Measurements from ENCODE around the gene NR2C1.

NR2C1 gene

DNA sequence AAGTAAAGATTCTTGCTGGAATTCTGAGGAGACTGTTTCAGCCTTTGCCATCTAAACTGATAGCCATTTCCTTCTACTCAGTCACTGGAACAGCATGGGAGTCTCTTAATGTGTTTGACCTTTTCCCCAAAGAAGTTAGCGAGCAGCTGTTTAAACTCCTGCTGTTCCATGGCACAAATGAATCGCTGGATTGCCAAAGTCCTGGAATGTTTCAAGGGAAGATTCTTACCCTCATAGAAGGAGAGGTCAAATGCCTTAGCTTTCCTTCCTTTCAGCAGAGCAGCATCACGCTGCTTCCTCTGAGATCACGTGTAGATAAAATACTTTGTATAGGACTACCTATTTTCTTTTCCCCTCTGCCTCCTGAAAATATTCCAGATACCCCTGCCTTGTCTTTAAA lies 10.5 kb upstream of the NR2C1 start:
- DNase-seq = no peak

DNA sequence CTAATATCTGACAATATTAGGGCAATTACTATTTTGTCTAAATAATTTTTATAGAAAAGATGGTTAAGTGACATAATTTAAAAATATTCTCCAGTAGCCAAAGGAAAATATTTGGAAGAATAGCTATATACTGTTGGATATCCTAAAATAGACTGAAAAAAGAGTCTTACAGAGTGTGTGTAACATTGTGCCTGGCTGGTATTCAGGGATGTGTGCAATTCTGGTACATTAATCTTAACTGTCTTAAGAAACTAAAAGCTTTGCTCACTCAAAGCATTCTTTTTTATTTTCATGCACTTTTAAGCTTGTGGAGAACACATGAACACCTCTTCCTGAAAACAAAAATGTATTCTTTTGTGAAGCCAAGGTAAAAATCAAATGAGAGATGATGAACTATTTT lies 10.1 kb upstream of the NR2C1 start:
- DNase-seq = no peak

DNA sequence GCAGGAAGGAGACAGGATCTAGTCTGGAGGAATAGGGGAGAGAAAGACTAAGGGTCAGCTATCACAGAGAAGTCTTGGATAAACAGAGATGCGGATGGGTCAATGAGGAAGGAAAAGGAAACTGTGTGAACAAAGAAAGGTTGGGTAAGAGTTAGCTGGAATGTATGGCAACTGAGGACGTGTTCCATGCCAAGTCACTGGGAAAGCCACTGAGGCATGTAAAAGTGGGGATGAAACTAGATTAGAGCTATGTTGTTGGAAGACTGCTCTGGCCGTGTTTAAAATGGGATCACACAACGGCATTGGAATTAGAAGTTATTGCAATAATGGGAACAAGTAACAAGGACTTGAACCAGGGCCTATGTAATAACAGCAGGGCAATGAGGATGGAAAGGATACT lies 3.9 kb upstream of the NR2C1 start:
- no peak for DNase-seq

DNA sequence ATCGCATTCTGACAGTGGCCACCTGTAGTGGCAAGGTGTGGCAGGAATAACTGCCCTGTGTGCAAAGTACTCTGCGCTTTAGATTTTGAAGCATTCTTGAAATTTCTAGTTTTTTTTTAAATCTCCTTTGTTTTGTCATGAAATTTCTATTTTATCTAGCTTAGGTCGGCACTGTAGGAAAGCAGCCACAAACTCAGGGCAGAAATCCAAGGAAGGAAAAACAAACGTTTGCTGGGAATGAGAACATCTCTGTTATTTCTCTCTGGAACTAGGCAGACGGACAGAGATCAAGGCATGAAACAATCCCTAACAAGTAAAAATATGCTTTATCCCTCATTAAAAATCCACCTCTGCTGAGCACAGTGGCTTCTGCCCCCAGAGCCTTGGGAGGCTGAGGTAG lies 1.3 kb upstream of the NR2C1 start:
- DNase-seq = no peak

DNA sequence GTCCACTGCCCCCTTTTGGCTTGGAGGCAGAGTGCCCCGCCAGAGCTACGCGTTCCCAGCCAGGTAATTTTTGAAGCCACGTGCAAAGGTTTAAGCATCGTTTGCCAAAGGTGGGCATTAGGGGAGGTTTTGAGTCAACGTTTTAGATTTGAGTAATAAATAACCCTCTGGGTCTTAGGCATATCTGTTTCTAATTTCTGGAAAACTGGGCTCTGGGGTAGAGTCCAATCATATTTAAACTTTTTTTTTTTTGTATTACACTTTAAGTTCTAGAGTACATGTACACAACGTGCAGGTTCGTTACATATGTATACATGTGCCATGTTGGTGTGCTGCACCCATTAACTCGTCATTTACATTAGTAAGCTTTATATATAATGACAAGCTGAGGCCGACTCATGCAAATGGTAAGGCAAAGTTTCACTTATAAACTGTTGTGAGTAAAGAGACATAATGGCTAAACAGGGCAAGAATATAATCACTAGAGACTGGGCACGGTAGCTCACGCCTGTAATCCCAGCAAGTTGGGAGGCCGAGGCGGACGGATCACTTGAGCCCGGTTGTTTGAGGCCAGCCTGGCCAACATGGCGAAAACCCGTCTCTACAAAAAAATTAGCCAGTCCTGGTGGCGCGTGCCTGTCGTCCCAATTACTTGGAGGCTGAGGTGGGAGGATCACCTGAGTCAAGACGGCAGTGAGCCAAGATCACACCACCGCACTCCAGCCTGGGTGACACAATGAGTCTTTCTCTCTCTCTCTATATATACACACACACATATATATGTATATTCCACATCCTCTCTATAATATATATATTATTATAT lies 491 bp upstream of the NR2C1 start:
- no peak for DNase-seq

DNA sequence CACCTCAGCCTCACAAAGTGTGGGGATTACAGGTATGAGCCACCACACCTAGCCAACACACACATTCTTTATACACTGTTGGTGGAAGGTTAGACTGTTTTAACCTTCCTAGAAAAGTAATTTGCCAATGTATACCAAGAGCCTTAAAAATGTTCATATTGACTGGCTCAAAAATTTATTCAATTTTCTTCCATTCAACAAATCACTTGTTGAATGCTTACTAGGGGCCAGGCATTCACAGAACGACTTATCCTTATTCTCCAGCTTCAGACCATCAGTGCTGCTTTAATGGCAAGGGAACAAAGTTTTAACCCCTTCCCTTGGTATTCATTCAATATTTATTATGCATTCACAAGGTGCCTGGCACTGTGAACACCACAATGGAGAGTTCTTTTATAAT lies 3.0 kb downstream of the NR2C1 start:
- no peak for DNase-seq

DNA sequence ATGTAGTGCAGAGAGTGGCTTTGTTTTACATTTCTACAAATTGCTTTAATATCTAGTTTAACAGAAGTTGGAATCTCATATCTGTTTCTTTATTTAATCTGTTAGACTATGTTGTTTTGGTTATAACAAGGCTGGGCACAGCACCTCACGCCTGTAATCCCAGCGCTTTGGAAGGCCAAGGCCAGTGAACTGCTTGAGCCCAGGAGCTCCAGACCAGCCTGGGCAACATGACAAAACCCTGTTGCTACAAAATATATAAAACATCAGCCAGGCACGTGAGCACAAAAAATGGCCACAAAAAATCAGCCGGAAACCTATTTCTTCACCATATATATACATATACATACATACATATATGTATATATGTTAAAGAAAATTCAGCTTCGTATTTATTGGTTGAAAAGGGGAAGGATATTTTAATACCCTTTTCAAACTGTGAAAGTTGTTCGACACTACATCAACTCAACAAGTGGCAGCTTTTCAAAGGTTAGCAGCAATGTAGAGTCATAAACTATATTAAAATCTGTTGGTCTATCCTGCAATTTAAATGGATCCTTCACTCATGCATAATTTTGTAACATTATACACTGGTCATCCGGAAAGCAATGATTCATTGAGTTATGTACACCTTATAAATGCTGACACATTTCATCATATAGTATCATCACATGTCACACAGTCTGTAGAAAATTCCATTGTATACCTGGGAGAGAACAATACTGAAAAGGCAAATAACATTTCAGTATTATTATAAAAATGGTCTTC lies 7.1 kb downstream of the NR2C1 start:
- no peak for DNase-seq

DNA sequence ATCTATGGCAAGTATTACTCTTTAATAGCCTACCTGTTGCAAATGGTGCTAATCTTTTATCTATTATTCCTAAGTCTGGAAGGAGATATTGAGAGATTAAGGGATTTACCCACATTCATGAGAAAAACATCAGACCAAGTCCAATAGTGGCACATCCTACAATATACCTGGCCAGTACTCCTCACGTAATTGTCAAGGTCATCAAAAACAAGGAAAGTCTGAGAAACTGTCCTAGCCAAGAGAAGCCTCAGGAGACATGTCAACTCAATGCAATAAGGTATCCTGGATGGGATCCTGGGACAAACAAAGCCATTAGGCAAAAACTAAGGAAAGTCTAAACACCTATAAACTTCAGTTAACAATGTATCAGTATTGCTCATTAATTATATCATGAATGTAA lies 12.5 kb downstream of the NR2C1 start:
- no peak for DNase-seq

DNA sequence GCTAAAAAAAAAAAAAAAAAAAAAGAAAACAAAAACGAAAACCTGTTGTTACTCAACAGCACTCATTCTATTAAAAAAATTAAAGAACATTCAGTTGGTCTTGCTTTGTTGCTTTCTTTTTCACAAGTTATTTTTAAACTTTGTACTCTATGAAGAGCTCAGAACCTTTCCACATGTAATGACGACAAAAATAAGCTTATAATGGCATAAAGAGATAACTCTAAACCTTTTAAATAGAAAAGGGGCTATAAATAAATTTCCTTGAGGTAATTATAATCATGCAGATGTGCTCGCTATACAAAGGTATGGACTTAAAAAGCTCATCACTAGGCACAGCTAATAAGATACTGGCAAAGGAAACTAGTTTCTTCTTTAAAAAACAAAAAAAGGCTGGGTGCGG lies 13.4 kb downstream of the NR2C1 start:
- DNase-seq = no peak

DNA sequence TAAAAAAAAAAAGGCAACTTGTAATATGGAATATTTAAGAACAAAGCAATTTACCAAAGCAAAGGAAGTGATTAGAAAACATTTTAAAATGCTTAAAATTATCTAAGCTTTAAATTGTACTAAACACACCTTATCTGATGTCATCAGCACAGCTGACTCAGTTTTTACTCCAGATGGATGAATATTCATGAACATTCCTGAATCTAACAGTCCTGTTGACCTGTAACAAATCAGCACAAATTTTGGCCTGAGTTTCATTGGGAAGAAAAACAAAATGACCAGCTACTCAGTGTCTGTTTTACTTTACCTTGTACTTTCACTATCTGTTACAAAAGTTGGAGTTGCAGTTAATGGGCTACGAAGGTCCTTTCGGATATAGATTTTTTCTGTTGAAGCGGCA lies 16.0 kb downstream of the NR2C1 start:
- no peak for DNase-seq

DNA sequence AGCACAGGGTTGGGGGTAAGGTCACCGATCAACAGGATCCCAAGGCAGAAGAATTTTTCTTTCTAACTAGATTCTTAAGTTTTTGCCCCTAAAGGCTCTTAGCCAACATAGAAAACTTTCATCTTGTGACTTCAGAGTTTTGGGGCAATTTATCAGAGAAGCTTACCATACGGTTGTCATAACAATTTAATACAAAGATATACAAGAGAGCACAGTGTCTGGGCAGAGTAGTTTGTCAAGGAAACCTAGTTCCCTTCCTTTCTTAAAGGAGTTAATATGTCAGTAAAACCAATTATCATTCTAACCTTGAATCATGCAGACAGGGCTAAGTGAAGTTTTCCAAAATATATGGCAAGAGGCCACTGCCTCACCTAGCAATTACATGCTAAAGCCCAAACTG lies 18.4 kb downstream of the NR2C1 start:
- no peak for DNase-seq

DNA sequence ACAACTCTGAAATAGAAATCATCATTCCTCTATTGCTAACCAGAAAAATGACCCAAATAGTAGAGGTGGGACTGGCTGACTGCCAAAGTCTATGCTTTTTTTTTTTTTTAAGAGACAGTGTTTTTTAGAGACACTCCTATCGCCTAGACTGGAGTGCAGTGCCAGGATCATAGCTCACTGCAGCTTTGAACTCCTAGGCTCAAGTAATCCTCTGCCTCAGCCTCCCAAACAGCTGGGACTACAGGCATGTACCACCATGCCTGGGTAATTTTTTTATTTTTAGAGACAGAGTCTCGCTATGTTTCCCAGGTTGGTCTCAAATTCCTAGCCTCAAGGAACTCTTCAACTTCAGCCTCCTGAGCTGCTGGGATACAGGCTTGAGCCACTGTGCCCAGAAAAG lies 19.2 kb downstream of the NR2C1 start:
- no peak for DNase-seq

DNA sequence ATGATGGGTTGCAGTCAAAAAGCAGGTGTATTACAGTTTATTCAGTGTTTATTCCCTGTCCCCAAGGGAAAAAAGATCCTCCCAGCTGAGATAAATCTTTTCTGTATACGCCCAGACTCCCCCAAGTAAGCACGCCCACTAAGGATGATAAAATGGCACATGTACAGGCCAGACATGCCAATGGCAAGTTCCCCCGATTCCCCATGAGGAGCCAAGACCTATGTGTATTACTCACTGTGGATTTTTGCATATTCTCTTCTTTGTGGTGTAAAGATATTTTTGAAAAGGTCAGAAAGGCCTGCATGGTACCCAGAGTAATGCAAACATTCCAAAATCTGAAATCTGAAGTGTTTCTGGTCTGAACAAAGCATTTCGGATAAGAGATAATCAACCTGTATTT lies 22.2 kb downstream of the NR2C1 start:
- DNase-seq = no peak

DNA sequence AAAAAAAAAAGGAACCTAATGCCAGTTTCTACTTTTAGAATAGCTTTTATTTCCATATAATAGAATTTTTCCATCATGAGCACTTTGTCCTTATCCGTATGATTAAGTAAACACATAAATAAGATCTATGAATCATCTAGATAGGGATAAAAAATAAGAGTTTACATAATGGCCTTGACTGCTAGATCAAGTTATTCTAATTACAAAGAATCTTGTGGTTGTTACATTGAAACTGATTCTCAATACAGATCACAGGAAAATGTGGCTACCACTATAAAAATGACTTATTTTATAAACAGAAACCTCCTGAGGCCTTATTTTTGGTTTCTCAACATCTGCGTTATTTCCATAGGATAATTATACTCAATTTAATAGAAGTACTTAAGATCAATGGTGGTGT lies 35.5 kb downstream of the NR2C1 start:
- DNase-seq = no peak

DNA sequence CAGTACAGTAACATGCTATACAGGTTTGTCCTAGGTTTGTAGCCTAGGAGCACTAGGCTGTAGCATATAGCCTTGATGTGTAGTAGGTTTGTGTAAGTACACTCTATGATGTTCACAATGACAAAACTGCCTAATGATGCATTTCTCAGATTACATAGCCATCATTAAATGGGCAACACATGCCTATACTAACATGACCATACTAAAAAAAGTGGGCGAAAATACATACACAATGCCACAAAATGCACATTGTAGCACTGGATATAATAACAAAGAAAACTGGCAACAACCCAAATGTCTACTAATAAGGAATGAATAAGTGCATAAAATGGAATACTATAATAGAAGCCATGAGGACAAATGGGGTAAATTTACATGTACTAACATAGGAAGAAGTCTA lies 38.7 kb downstream of the NR2C1 start:
- DNase-seq = no peak

DNA sequence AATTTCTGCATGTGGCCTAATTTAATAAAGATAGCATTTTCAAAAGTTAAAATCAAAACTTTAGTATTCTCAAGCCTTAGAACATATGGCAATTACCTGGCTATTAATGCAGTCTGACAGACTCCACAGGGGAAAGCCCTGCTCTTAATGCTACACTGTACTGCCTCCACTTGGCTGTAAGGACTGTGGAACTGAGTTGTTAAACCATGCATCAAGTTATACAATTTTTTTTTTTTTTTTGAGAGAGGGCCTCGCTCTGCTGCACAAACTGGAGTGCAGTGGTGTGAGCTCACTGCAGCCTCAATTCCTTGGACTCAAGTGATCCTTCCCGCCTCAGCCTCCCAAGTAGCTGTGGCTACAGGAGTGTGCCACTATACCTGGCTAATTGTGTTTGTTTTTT lies 50.9 kb downstream of the NR2C1 start:
- no peak for DNase-seq

DNA sequence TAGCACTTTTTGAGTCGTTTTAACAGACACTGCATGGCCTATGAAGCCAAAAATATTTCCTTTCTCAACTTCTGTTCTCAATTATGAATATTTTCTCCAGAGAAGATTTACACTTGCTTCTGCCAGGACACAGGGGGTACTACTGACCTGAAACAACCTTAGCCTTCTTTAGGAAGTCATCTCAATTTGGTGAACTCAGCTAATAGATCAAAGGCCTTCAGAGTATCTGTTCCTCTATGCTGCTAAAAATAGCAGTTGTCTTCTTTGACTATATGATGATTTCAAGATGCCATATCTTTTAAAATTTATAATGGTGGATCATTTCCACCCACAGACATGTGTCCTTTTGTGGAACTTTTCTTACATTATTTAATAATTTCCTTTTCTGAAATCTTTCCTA lies 55.9 kb downstream of the NR2C1 start:
- peak; percentile 44 for DNase-seq

DNA sequence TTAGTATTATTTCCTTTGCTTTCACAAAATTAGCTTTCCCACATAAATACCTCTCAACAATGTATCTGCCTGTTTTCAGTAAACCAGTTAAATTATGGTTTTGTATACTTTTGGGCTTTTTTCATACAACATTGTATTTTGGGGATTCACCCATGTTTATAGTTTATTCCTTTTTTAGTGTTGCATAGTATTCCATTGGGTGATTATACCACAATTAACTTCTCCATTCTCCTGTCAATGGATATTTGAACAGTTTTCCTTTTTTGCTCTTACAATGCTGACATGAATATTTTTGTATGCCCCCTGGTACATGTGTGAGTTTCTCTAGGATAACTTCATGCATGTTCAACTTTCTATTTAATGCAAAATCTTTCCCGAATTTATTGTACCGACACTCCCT lies 57.3 kb downstream of the NR2C1 start:
- no peak for DNase-seq

DNA sequence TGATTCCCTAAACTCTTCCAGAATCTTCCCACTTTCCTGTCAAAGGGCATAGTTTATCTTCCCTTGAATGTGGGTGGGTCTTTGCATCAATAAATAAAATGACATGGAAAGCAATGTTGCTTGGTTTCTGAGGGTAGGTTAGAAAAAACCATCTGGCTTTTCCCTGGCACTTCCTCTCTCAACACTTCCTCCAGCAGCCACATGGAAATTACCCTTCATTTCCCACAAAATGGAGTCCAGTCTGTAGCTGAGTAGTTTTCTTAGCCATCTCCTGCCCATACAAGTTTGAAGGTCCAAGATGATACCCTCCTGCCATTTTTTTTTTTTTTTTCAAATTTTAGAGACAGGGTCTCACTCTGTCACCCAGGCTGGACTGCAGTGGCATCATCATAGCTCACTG lies 58.9 kb downstream of the NR2C1 start:
- DNase-seq = peak; percentile 32

DNA sequence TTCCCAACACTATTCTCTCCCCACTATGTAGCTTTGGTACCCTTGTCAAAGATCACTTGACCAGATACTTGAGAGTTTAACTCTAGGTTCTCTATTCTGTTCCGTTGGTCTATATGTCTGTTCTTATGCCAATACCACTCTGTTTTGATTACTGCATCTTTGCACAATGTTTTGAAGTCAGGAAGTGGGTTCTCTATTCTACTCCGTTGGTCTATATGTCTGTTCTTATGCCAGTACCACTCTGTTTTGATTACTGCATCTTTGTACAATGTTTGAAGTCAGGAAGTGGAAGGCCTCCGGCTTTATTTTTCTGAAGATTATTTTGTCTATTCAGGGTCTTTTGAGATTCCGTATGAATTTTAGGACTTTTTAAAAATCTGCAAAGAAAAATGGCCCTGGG lies 67.2 kb downstream of the NR2C1 start:
- DNase-seq = no peak

DNA sequence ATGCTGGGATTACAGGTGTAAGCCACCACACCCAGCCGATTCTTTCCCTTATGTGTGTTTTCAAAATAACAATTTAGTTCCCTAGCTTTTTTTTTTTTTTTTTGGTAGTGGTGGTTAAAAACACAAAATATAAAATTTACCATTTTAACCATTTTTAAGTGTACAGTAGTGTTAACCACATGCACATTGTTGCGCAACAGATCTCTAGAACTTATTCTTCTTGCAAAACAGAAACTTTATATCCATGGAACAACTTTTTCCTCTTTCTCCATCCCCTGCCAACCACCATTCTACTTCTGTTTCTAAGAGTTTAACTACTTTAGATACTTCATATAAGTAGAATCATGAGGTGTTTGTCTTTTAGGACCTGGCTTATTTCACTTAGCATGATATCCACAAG lies 68.8 kb downstream of the NR2C1 start:
- DNase-seq = peak; percentile 91

DNA sequence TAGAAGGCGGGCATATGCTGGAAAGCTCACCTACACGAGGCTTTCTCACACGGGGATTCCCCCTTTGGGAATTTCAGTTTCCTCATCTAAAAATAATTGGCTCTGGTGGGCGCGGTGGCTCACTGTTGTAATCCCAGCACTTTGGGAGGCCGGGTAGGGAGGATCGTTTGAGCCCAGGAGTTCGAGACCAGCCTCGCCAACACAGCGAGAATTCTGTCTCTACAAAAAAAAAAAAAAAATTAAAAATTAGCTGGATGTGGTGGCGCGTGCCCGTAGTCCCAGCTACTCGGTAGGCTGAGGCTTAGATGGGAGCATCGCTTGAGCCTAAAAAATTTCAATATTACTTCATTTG lies 69.5 kb downstream of the NR2C1 start:
- no peak for DNase-seq

DNA sequence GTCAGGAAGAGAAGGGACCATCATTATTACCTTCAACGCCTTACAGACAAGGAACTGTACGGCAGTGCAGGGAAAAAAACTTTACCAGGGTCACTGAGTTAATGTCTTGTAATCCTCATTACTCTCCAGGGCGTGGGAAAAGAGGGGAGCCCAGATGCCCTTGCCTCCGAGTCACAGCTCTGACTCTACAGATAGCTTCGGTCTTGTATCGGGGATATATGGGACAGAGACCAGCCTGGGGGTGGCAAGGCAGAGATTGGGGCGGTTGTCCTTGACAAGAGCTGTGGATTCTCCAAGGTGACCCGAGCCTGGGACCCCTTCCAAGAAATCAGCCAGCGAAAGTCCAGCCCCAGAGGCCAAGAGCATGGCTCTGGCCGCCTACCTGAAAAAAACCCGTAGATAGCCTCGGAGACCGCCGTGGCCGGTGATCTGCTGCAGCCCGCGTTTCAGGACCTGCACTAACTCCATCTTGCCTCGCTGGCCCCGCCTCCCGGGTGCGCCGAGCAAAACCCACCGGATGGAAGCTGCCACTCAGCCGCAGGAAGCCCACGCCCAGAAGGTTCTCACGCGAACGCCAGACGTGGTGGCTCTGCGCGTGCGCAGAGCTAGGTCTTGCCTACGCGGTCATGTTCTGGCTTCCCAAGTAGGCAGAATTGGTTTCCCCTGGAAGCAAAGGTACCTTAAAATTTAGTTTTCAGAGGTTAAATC lies 70.1 kb downstream of the NR2C1 start, which contains the start of gene NDUFA12:
TSS of gene NDUFA12 (minus strand) at position 485 of the 708 bp plus-strand sequence. CDS start at position 468, 17 bp downstream.
- DNase-seq = peak; percentile 95

DNA sequence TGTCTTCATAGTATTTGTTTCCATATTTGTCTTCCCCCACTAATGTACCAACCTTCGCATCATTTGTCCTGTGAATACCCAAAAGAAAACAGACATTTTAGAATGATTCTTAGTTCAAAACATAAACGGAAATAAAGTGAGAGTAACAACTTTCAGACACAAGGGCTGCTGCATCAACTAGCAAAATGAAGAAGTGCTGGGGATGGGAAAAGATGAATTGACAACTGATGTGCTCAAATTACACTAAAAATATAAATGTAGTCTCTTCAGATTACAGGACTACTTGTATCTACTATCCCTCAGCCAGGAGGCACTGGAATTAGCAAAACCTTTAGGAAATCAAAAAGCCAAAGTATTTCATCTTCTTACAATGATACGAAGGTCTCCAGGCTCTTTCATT lies 70.7 kb downstream of the NR2C1 start:
- no peak for DNase-seq

All from MV-4-11 (cell line).